ENCODE data around the gene LACTB.

- TF ChIP-seq NFYB (CRISPR knock-in tag; IDR thresholded peaks at IDR 0.05) (no peak), CTCF (CRISPR knock-in tag; IDR thresholded peaks at IDR 0.05) (no peak), POLR2A (IDR thresholded peaks at IDR 0.05; ENCODE audit: insufficient read depth in 1 of 2, low read depth in 2 of 2, low read length in 2 of 2) (no peak), CHD4 (IDR thresholded peaks at IDR 0.05; ENCODE audit: borderline replicate concordance, low read length) (no peak), ZNF652 (CRISPR knock-in tag; IDR thresholded peaks at IDR 0.05; ENCODE audit: borderline replicate concordance, low read depth) (no peak), PBX3 (CRISPR knock-in tag; IDR thresholded peaks at IDR 0.05; ENCODE audit: borderline replicate concordance) (no peak), NFRKB (IDR thresholded peaks at IDR 0.05) (no peak), TIGD3 (CRISPR knock-in tag; IDR thresholded peaks at IDR 0.05; ENCODE audit: borderline replicate concordance) (no peak), KAT7 (CRISPR knock-in tag; IDR thresholded peaks at IDR 0.05; ENCODE audit: borderline replicate concordance) (no peak), ZBTB26 (CRISPR knock-in tag; IDR thresholded peaks at IDR 0.05; ENCODE audit: borderline replicate concordance) (no peak), ZNF547 (CRISPR knock-in tag; IDR thresholded peaks at IDR 0.05) (no peak), POLR2AphosphoS5 (IDR thresholded peaks at IDR 0.05; ENCODE audit: low read depth, low read length) (no peak), ZBTB40 (IDR thresholded peaks at IDR 0.05) (no peak), ZBTB40 (CRISPR knock-in tag; IDR thresholded peaks at IDR 0.05) (no peak), MED8 (CRISPR knock-in tag; IDR thresholded peaks at IDR 0.05; ENCODE audit: insufficient replicate concordance) (no peak)
These were observed 50.7 kb downstream of the LACTB start for GRCh38 chr15:63172376-63172775.

Measured in HepG2 (cell line).